ENCODE results near the gene TCEAL7. TPM values are rescaled to one million over a fixed set of nuclear protein-coding genes. Genes with fewer than 3 reads are reported as not detected.
A peak's percentile ranks its signal among the peaks of the same experiment; 100 is the strongest.
"Not testable (repeated sequence)": the region's sequence is repeated elsewhere in the genome, so short reads cannot be mapped to it uniquely, and the experiment has no call there.

Gene TCEAL7
- total RNA-seq, 2 donors from 2014 or later = 0.99 to 2.3 TPM

DNA sequence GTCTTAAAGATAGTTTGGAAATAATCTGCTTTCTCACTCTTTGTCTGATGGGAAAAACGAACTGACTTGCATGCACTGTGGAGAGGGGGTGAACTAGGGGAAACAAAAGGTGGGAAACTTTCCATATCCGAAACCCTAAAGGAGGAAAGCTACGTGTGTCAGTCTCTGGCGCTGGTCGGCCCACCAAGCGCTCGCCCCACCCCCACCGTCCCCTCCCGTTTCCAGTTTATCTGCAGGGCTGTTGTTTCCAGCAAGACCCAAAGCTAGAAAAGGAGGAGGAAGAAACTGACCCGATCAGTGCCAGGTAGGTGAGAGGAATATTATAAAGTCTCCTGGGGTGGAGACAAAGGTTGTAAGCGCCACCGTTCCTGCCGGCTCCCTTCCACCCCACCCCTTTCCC lies 26.8 kb downstream of the TCEAL7 start:
- DNase-seq (peak in 3 of 4 donors; percentile 25 to 52 (median 26)), ATAC-seq (peak; percentile 68)
- no peak for TF ChIP-seq POLR2A (IDR thresholded peaks at IDR 0.05)
- TF ChIP-seq, protein P1, sequence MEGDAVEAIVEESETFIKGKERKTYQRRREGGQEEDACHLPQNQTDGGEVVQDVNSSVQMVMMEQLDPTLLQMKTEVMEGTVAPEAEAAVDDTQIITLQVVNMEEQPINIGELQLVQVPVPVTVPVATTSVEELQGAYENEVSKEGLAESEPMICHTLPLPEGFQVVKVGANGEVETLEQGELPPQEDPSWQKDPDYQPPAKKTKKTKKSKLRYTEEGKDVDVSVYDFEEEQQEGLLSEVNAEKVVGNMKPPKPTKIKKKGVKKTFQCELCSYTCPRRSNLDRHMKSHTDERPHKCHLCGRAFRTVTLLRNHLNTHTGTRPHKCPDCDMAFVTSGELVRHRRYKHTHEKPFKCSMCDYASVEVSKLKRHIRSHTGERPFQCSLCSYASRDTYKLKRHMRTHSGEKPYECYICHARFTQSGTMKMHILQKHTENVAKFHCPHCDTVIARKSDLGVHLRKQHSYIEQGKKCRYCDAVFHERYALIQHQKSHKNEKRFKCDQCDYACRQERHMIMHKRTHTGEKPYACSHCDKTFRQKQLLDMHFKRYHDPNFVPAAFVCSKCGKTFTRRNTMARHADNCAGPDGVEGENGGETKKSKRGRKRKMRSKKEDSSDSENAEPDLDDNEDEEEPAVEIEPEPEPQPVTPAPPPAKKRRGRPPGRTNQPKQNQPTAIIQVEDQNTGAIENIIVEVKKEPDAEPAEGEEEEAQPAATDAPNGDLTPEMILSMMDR (IDR thresholded peaks at IDR 0.05) = no peak
- no peaks in the 10 kb centered on the region for H3K27me3 ChIP-seq
- intact Hi-C loops (cut with DNase I) = no loop called here
- H3K4me1 ChIP-seq = peaks cover 4% of the 10 kb centered on the region
- peak overlapping the region; percentile 15 to 34 for H3K4me3 ChIP-seq
- peak overlapping the region; percentile 25 to 91 (median 88) for H3K27ac ChIP-seq
- H3K36me3 ChIP-seq (replicated peaks in 1 of 2; ENCODE audit: insufficient read depth in 1 of 2, low read depth in 2 of 2) = no peaks in the 10 kb centered on the region
- WGBS, 2 donors = 0 to 3% methylated on average over 13 of the region's 13 CpGs
- H3K9me3 ChIP-seq = no peaks in the 10 kb centered on the region

DNA sequence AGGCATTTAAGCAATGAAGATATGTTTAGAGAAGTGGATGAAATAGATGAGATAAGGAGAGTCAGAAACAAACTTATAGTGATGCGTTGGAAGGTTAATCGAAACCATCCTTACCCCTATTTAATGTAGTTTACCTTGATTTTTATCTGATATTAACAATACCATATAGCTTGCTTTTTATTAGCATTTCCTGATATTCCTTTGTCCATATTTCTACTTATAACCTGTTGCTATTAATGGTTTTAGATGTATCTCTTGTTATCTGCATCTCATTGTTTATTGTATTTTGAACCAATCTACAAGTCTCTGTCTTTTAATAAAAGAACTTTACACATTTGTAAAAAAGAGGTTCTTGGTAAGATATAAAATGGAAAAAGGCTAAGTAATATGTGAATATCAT lies 27.8 kb downstream of the TCEAL7 start:
- TF ChIP-seq, protein P1 (IDR thresholded peaks at IDR 0.05) = no peak
- TF ChIP-seq POLR2A (IDR thresholded peaks at IDR 0.05) = no peak
- H3K4me1 ChIP-seq = peaks cover 4% of the 10 kb centered on the region
- intact Hi-C loops (cut with DNase I) = no loop called here
- no peaks in the 10 kb centered on the region for H3K27me3 ChIP-seq
- WGBS, 2 donors = 94 to 100% methylated on average over 2 of the region's 2 CpGs
- no peaks in the 10 kb centered on the region for H3K36me3 ChIP-seq (replicated peaks in 1 of 2; ENCODE audit: insufficient read depth in 1 of 2, low read depth in 2 of 2)
- no peak for DNase-seq
- H3K4me3 ChIP-seq = no peak overlapping the region
- no peak for ATAC-seq
- no peak overlapping the region for H3K27ac ChIP-seq
- H3K9me3 ChIP-seq = no peaks in the 10 kb centered on the region

DNA sequence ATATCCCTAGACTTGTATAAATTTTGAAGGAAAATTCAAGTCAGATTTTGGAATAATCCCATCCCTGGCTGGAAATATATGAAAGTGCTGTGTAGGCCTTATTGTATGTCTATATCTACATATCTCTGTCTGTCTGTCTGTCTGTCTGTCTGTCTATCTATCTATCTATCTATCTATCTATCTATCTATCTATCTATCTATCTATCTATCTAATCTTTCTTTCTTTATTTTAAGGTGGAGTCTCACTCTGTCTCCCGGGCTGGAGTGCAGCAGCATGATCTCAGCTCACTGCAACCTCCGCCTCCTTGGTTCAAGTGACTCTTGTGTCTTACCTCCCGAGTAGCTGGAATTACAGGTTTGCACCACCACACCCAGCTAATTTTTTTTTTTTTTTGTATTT lies 29.6 kb downstream of the TCEAL7 start:
- DNase-seq; H3K36me3 ChIP-seq (replicated peaks in 1 of 2; ENCODE audit: insufficient read depth in 1 of 2, low read depth in 2 of 2); H3K9me3 ChIP-seq; H3K4me3 ChIP-seq; H3K4me1 ChIP-seq; H3K27ac ChIP-seq; intact Hi-C loops (cut with DNase I); H3K27me3 ChIP-seq; ATAC-seq: not testable (repeated sequence)
- 90 to 100% methylated on average over 2 to 3 of the region's 3 CpGs for WGBS, 2 donors

DNA sequence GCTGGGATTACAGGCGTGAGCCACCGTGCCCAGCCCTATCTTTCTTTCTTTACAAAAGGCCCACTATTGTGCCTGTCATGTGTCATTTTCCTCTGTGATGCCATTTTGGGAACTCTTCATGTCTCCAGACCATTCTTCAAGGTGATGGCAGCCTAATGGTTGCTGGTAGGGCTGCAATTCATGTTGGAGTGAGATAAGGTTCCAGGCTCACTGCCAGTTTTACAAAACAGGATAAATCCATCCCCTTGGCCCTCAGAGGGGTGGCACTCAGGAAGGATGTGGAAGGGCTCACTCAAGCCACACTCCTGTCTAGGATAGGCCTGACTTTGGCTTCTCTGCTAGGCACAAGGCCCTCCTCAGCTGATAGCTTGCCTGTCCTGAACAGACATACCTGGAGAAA lies 30.1 kb downstream of the TCEAL7 start:
- Histone ChIP-seq H3K36me3 (replicated peaks in 1 of 2; ENCODE audit: insufficient read depth in 1 of 2, low read depth in 2 of 2) (no peaks in the 10 kb centered on the region), H3K27ac (no peak overlapping the region), H3K27me3 (no peaks in the 10 kb centered on the region), H3K9me3 (no peaks in the 10 kb centered on the region), H3K4me3 (no peak overlapping the region), H3K4me1 (peaks cover 4% of the 10 kb centered on the region)
- intact Hi-C loops (cut with DNase I) = no loop called here
- TF ChIP-seq POLR2A (IDR thresholded peaks at IDR 0.05) = no peak
- TF ChIP-seq, protein P1 (IDR thresholded peaks at IDR 0.05) = no peak
- DNase-seq (no peak), ATAC-seq (no peak)
- 70% methylated on average over 2 of the region's 2 CpGs; no CpG with 5 or more reads in 1 of the 2 donors for WGBS, 2 donors

DNA sequence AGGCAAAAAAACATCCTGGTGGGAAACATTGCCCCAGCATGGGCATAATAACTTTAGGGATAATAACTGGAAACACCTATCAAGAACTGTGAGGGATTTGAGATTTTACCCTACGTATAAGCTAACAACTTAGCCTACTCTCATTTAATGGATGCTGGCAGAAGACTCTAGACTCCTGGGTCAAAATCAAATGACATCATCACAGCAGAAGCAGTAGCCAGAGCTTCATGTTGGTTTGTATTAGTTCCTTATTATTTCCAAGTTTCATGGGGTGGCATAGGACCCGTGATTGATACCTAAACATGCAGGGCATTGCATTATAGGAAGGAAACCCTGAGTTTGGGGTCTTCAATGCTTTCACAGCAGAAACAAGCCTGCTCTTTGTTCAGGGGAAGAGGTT lies 30.9 kb downstream of the TCEAL7 start:
- intact Hi-C loops (cut with DNase I) = no loop called here
- DNase-seq (no peak), ATAC-seq (no peak)
- H3K27me3 ChIP-seq = no peaks in the 10 kb centered on the region
- H3K9me3 ChIP-seq = no peaks in the 10 kb centered on the region
- H3K4me3 ChIP-seq = no peak overlapping the region
- no peaks in the 10 kb centered on the region for H3K36me3 ChIP-seq (replicated peaks in 1 of 2; ENCODE audit: insufficient read depth in 1 of 2, low read depth in 2 of 2)
- TF ChIP-seq, protein P1 (IDR thresholded peaks at IDR 0.05) = no peak
- no peak for TF ChIP-seq POLR2A (IDR thresholded peaks at IDR 0.05)
- no peak overlapping the region for H3K27ac ChIP-seq
- WGBS, 2 donors = 33 to 40% methylated on average over 2 of the region's 2 CpGs
- peaks cover 4% of the 10 kb centered on the region for H3K4me1 ChIP-seq
